Suprapubic skin (tissue), 4 donors: ENCODE measurements around the gene PYGO2. TPM values are rescaled to one million over a fixed set of nuclear protein-coding genes. Genes with fewer than 3 reads are reported as not detected.

Experiments used
- DNase-seq, 2 donors: peaks; one replicate each; pipeline ENCODE4 v3.0.0-alpha.2; 2019; ENCODE audit warnings: low spot score in 2 of 2
- H3K27ac ChIP-seq: fragments of 200-600 bp; sonication (generic); one replicate; pipeline ENCODE4 v1.5.1; 2019
- H3K27me3 ChIP-seq: fragments of 200-600 bp; sonication (generic); one replicate; pipeline ENCODE4 v1.5.1; 2019
- H3K36me3 ChIP-seq: fragments of 200-600 bp; sonication (generic); one replicate; pipeline ENCODE4 v1.5.1; 2019
- H3K4me1 ChIP-seq: fragments of 200-600 bp; sonication (generic); one replicate; pipeline ENCODE4 v1.5.1; 2019
- H3K4me3 ChIP-seq: fragments of 200-600 bp; sonication (generic); one replicate; pipeline ENCODE4 v1.5.1; 2019; ENCODE audit warnings: mild to moderate bottlenecking
- H3K9me3 ChIP-seq: fragments of 200-600 bp; sonication (generic); one replicate; pipeline ENCODE4 v1.5.1; 2019
- CTCF ChIP-seq, 2 donors: fragments of 200-600 bp in 1 of 2; fragments of 450-650 bp in 1 of 2; sonication (generic) in 1 of 2; IDR thresholded peaks; one replicate each; pipeline ENCODE4 v1.5.1; 2016 to 2019; ENCODE audit warnings: antibody characterized with exemption in 2 of 2, mild to moderate bottlenecking in 1 of 2, moderate library complexity in 1 of 2
- EP300 ChIP-seq: sonication (generic); formaldehyde crosslinking; IDR thresholded peaks from one replicate; pipeline ENCODE4 v1.6.1; 2017; ENCODE audit warnings: antibody characterized with exemption
- POLR2A ChIP-seq, 2 donors: fragments of 450-650 bp; IDR thresholded peaks; one replicate each; pipeline ENCODE4 v1.6.1; 2017; ENCODE audit warnings: antibody characterized with exemption in 2 of 2, mild to moderate bottlenecking in 2 of 2, moderate library complexity in 2 of 2
- POLR2AphosphoS5 ChIP-seq, 3 donors: sonication (generic); formaldehyde crosslinking; IDR thresholded peaks; one replicate each; pipeline ENCODE4 v1.6.1; 2017; ENCODE audit warnings: antibody characterized with exemption in 3 of 3
- WGBS: methylation state at CpG from one replicate; pipeline ENCODE4 v1.1.5; 2018; 5-methylcytosine and 5-hydroxymethylcytosine counted together
- total RNA-seq, 4 donors: library from RNA; depleted of rRNA; stranded (reverse); fragments of >200 nt; gene quantifications; one replicate each; pipeline ENCODE4 v1.1.0, GENCODE V29; 2016

The PYGO2 gene
- total RNA-seq, 4 donors from 2014 or later, result 34.2 to 46.7 (median 35.3) TPM

GRCh38 chr1:154936555-154937084, 25.0 kb downstream of the PYGO2 start, which contains the start of gene PMVK:
PMVK (minus strand) TSS chr1:154936719; CDS start chr1:154936685, 34 bp downstream.
- 0% methylated on average over 19 of the region's 45 CpGs for WGBS
- peak within 1 kb of the TSS; percentile 94 for H3K27ac ChIP-seq

DNA sequence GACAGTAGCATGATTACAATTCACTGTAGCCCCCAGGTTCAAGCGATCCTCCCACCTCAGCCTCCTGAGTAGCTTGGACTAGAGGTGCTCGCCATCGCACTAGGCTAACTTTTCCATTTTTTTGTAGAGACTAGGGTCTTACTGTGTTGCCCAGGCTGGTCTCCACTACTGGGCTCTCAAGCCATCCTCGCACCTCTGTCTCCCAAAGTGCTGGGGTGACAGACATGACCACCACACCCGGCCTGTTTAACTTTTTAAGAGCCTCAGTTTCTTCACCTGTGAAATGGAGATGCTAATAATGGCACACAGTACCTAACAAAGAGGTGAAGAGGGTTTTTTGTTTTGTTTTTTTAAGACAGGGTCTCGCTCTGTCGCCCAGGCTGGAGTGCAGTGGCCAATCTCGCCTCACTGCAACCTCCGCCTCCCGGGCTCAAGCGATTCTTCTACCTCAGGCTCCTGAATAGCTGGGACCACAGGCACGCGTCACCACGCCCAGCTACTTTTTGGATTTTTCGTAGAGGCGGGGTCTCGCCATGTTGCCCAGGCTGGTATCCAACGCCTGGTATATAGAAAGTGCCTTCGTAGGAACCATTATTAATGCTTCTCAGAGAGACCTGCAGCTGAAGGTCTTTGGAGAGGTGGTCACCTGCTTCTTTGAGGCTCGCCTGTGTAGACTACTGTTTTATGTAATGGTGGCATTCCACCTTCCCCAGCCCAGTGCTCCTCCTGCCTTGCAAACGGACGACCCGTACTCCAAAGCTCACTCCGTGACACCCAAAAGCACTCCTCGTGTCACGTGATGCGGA, 25.6 kb downstream of the PYGO2 start:
- DNase-seq, result no peak
- 27% methylated on average over 27 of the region's 27 CpGs for WGBS
- peak overlapping the region; percentile 94 for H3K27ac ChIP-seq
- H3K4me1 ChIP-seq, result peaks cover 59% of the 10 kb centered on the region
- no peaks in the 10 kb centered on the region for H3K27me3 ChIP-seq
- TF ChIP-seq POLR2A (IDR thresholded peaks at IDR 0.05) (no peak), CTCF (IDR thresholded peaks at IDR 0.05) (no peak), POLR2AphosphoS5 (IDR thresholded peaks at IDR 0.05) (no peak), EP300 (peak; percentile 39)
- no peaks in the 10 kb centered on the region for H3K9me3 ChIP-seq
- H3K4me3 ChIP-seq, result peak overlapping the region; percentile 77
- H3K36me3 ChIP-seq, result peaks cover 11% of the 10 kb centered on the region

More at GRCh38 chr1:154936555-154937084, 25.0 kb downstream of the PYGO2 start, which contains the start of gene PMVK:
- Histone ChIP-seq H3K36me3 (peaks cover 6% of the 10 kb centered on the region), H3K9me3 (no peaks in the 10 kb centered on the region), H3K27me3 (no peaks in the 10 kb centered on the region), H3K4me3 (peak within 1 kb of the TSS; percentile 77), H3K4me1 (peaks cover 66% of the 10 kb centered on the region)
- TF ChIP-seq EP300 (no peak), POLR2A (IDR thresholded peaks at IDR 0.05) (peak in 1 of 2 donors; percentile 45), CTCF (IDR thresholded peaks at IDR 0.05) (peak in 1 of 2 donors; percentile 47), POLR2AphosphoS5 (IDR thresholded peaks at IDR 0.05) (peak in 2 of 3 donors; percentile 86 to 96)
- peak; percentile 97 to 99 for DNase-seq

- Histone ChIP-seq H3K27me3 (no peaks in the 10 kb centered on the region), H3K36me3 (peaks cover 23% of the 10 kb centered on the region), H3K9me3 (no peaks in the 10 kb centered on the region), H3K4me3 (no peak overlapping the region), H3K27ac (no peak overlapping the region), H3K4me1 (peaks cover 45% of the 10 kb centered on the region)
- TF ChIP-seq POLR2A (IDR thresholded peaks at IDR 0.05) (no peak), POLR2AphosphoS5 (IDR thresholded peaks at IDR 0.05) (no peak), EP300 (no peak), CTCF (IDR thresholded peaks at IDR 0.05) (no peak)
- 93% methylated on average over 5 of the region's 5 CpGs for WGBS
- DNase-seq, result no peak
These were observed 27.1 kb downstream of the PYGO2 start for GRCh38 chr1:154934358-154934948.

GRCh38 chr1:154931940-154932487, 29.6 kb downstream of the PYGO2 start:
- Histone ChIP-seq H3K36me3 (peaks cover 46% of the 10 kb centered on the region), H3K9me3 (no peaks in the 10 kb centered on the region), H3K4me1 (peaks cover 23% of the 10 kb centered on the region), H3K27me3 (no peaks in the 10 kb centered on the region), H3K27ac (peak overlapping the region; percentile 10), H3K4me3 (no peak overlapping the region)
- no peak for DNase-seq
- 61% methylated on average over 11 of the region's 11 CpGs for WGBS
- no peak for TF ChIP-seq POLR2AphosphoS5 (IDR thresholded peaks at IDR 0.05)
- no peak for TF ChIP-seq EP300
- TF ChIP-seq POLR2A (IDR thresholded peaks at IDR 0.05), result no peak
- no peak for TF ChIP-seq CTCF (IDR thresholded peaks at IDR 0.05)
